Fibroblast of skin of abdomen (primary cell): Measurements from ENCODE around the gene NELFB.

Experiments
- DNase-seq: peaks from one replicate; pipeline ENCODE4 v3.0.0-alpha.2; 2013

The NELFB gene

DNA sequence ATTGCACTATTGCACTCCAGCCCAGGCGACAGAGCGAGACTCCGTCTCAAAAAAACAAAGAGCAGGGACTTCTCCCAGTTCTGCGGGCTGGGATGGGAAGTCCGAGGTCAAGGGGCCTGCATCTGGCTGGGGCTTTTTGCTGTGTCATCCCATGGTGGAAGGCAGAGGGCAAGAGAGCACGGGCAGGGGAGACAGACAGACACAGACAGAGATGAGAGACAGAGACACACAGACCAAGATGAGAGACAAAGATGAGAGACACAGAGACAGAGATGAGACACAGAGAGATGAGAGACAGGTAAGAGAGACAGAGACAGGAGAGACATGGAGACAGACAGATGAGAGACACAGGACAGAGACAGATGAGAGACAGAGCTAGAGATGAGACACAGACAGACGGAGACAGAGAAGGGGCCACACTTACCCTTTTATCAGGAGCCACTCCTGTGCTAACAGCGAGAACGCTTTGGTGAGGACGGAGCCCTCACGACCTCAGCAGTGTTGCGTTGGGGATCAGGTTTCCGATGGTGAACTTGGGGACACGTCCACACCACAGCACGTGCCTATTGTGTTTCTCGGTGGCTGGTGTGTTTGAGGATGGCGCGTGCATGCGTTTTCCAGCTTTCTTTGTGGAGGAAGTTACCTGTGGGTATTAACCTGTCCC, 13.5 kb downstream of the NELFB start:
- no peak for DNase-seq

GRCh38 chr9:137269231-137269772, 14.2 kb downstream of the NELFB start:
- no peak for DNase-seq

- no peak for DNase-seq
Observed at GRCh38 chr9:137270929-137271695, 16.0 kb downstream of the NELFB start.

DNA sequence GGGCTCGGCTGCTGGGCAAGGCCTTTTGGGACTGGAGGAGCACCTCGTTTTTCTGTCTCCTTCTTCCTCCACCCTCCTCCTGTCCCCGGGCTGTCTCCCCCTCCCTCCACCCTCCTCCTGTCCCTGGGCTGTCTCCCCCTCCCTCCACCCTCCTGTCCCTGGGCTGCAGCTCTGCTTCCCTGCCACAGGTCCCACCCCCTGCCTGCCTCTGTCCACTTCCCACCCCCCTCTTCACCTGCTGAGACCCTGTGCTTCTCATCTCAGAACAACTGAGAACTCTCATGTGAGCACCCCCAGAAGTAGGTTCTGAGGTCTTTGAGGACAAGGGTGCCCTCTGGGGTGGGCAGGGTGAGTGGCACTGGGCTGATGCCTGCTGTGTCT, 16.6 kb downstream of the NELFB start:
- DNase-seq = no peak

- no peak for DNase-seq
Observed at GRCh38 chr9:137272241-137273094, 17.3 kb downstream of the NELFB start.

DNA sequence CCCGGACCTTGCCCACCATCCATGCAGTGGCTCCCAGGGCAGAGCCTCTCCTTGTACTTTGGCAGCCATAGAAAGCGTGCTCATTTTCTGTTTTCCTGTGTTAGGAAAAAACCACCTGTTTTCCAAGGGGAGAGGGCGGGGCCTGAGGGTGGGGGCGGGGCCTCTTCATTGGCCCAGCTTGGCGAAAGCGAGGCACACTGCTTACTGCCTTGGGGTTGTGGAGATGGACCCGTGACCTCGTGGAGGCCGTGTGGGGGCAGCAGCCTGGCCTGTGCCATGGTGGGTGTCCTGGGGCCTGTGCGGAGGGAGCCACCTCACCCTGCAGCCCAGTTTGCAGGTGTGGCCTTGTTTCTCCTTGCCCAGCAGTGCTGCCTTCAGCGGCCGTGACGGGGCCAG, 18.0 kb downstream of the NELFB start:
- no peak for DNase-seq

GRCh38 chr9:137273611-137274320, 18.6 kb downstream of the NELFB start:
- DNase-seq = no peak

GRCh38 chr9:137275203-137275587, 20.1 kb downstream of the NELFB start:
- DNase-seq = no peak

DNA sequence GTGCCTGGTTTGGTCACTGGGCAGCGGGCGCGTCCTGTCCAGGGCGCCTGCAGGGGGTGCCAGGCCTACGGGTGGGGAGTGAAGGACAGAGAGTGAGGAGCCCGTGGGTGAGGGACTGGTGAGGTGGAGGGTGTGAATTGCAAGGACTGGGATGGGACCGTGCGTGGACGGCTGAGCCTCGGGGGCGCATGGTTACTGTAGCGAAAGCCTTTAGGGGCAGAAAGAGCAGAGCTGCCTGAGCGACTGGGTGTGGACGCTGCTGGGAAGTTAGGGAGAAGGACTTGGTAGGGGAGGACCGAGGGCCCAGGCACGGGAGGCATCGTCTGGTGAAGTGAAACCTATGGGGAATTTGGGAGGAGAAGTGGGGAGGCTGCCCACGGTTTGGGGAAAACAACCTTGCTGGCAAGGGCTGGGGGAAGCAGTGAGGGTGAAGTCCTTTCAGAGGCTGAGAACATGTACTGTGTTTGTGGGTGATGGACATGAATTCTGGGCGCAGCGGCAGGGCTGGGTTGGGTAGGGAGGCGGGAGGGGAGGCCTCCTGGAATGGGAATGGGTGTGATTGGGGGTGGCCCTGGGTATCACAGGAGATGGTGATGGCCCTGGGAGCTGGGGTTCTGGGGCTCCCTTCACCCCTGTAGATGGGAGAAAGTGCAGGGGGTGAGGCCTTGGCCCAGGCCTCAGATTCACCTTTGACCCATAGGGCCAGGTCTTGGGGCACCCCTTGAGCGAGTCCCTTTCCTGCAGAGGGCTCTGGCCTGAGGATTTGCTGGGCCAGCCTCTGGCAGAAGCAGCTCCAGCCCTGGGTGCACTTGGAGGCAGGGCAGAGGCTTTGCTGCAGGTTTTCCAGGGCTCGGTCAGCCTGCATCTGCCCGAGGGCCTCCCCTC, 20.7 kb downstream of the NELFB start:
- no peak for DNase-seq

DNA sequence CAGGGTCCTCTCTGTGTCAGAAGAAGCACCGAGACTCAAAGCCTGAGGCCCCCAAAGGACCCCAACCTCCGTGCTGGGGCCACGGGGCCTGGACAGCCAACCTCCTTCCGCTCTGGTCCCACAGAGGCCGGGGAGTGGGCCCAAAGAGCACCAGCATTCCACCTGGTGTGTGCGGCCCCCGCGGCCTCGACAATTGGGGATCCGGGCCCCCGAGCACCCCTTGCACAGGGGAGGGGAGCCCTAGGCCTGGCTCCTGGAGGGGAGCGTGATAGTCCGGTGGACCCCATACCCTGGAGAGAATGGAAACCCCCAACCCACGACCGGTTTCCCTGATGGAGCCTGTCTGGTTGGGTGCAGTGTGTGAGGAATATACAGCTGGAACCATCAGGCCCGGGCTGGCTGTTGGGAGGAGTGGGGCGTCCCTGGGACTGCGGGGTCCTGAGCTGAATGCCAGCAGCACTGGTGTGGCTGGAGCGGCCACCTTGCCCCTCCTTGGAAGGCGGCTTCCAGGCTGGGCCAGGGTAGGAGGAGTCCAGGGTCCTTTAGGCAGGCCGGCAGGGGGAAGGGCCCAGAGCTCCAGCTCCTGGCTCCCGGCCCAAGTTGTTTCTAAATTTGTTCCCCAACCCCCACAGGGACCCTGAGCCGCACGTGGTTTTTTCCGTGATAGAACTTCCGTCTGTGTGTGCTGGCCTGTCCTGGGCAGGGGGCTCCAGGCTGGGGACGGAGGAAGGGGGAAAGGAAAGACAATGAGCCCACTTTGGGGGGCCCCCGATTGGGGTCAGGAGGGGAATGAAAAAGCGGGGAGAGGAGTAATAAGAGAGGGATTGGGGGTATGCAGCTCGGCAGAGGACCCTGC, 21.6 kb downstream of the NELFB start:
- peak; percentile 52 for DNase-seq

DNA sequence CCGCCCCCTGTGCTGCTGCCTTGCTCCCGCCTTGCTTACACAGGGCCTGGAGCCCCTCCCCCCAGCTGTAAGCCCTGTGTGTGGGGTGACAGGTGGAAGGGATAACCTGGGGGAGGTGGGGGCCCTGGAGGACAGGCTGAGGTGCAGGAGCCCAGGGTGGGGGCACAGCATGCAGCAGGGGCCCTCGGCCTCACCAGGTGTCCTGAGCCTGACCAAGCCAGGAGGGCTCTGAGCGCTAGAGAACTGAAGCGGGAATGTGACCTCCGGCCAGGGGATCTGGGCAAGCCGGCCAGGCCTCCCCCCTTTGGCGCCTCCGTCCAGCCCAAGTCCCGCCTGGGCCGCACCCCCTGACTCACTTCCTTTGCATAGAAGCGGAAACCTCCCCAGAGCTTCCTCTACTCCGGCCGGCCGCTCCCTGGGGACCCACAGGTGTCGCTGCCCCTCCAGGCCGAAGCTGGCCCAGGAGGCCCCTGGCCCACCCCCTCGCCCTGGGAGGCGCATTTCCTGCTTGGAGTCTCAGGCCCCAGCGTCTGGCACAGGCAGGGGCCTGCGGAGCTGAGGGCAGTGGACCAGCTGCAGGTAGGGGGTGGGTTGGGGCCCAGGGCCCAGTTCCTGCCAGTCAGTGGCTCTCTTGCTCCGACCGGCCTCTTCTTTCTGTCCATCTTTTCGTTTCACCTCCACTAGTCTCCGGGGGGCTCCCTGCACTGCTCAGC, 22.4 kb downstream of the NELFB start, which contains the start of gene TOR4A:
TSS of gene TOR4A (plus strand) at position 398 of the 713 bp plus-strand sequence. CDS start 964 bp downstream, outside the sequence.
- DNase-seq = peak; percentile 60

- DNase-seq = no peak
Observed at GRCh38 chr9:137278061-137278701, 23.1 kb downstream of the NELFB start.

DNA sequence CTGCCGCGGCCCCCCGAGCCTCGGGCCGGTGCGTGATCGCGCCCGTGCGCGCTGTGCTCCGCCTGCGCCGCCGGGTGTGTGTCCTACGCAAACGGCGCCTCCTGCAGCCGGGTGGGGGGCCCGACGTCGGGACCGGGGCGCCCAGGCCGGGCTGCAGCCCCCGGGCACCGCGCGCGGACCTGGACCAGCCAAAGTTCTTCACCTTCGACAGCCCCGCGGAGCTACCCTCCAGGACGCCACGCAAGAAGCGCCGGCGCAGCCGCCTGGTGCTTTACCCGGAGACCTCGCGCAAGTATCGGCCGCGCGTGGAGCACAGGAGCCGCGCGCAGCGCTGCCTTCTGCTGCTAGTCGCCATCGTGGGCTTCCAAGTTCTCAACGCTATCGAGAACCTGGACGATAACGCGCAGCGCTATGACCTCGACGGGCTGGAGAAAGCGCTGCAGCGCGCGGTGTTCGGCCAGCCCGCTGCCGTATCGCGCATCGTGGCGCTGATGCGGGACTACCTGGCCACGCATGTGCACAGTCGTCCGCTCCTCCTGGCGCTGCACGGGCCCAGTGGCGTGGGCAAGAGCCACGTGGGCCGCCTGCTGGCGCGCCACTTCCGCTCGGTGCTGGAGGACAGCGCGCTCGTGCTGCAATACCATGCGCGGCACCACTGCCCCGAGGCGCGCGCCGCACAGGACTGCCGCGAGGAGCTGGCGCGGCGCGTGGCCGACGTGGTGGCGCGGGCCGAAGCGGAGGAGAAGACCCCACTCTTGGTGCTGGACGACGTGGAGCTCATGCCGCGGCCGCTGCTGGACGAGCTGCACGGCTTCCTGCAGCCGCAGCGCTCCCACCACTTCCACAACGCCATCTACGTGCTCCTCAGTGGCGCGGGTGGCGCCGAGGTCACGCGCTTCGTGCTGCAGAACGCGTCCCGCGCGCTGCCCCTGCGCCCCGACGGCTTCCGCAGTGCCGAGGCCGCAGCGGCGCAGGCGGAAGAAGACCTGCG, 23.9 kb downstream of the NELFB start:
- DNase-seq = no peak

- no peak for DNase-seq
Observed at GRCh38 chr9:137279741-137280473, 24.8 kb downstream of the NELFB start.

DNA sequence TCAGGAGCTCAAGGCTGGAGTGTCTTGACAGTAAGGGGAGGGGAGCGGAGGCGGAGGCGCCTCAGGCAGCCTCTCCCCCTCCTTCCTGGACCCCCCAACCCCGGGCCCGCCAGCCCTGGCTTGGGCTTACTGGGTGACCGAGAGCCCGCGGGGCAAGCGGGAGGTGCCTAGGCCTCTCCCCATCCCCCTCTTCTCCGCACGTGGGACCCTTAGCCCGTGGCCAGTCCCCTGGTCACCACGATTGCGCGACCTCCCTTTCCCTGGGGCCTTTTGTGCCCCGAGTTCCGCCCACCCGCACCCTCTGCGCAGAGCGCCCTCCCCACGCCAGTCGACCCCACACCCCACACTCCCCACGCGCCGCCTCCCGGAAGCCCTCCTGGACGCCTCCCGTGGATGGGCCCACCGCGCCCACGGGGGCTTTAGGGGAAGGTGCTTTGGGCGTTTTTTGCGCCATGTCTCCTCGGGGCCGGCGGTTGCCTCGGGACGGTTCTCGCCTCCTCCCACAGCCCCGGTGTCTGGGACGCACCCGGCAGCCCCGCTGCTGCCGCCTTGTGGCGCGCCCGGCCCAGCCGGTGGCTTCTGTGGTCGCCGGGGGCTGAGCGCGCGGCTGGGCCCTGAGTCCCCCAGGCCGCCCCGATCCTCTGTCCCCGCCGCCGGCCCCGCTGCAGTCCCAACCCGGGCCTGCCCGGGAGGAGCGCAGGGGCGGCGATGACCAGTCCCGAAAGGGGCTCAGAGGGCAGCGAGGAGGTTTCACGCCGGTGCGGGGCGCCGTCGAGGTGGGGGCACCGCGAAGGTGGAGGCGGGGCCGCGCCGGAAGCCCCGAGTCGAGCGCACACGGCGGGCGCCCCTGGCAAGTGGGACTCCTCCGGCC, 25.6 kb downstream of the NELFB start:
- no peak for DNase-seq
